AG09309 (cell line): ENCODE data around the gene P3H3.

Experiments
- DNase-seq: peaks from one replicate; pipeline ENCODE4 v3.0.0-alpha.2; 2010; ENCODE audit warnings: low read depth
- H3K4me3 ChIP-seq: 2 replicates; pipeline ENCODE4 v1.5.1; 2011; ENCODE audit warnings: mild to moderate bottlenecking, low read depth, low read length, moderate library complexity; ENCODE audit not compliant: control insufficient read depth
- CTCF ChIP-seq: IDR thresholded peaks from 2 replicates; pipeline ENCODE4 v1.5.1; 2011; ENCODE audit warnings: mild to moderate bottlenecking, low read depth, low read length, inconsistent platforms; ENCODE audit not compliant: insufficient read depth, control insufficient read depth; ENCODE audit errors: missing control alignments

P3H3 gene

GRCh38 chr12:6817662-6818157 is 10.5 kb upstream of the P3H3 start:
- TF ChIP-seq CTCF: no peak
- no peak for DNase-seq

DNA sequence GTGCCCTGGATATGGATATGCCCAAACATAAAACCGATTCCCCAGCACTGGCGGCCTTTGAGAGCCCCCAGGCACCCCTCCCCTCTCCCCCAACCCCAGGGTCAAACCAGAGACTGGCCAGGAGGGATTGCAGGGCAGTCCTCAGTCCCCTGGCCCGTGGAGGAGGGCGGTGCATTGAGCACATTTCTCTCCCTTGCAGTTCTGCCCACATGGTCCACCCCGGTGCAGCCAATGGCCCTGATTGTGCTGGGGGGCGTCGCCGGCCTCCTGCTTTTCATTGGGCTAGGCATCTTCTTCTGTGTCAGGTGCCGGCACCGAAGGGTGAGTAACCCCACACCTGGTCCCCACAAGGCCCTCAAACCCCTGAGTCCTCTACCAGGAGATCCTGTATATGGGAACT is 10.0 kb upstream of the P3H3 start:
- TF ChIP-seq CTCF: no peak
- no peak overlapping the region for H3K4me3 ChIP-seq
- DNase-seq: no peak

More at GRCh38 chr12:6817662-6818157, 10.5 kb upstream of the P3H3 start:
- no peak overlapping the region for H3K4me3 ChIP-seq

- no peak overlapping the region for H3K4me3 ChIP-seq
- no peak for DNase-seq
- TF ChIP-seq CTCF: no peak
These were observed 9.6 kb upstream of the P3H3 start for GRCh38 chr12:6818645-6819044.

- no peak overlapping the region for H3K4me3 ChIP-seq
- no peak for TF ChIP-seq CTCF
These were observed 8.8 kb upstream of the P3H3 start for GRCh38 chr12:6819106-6820030.

DNA sequence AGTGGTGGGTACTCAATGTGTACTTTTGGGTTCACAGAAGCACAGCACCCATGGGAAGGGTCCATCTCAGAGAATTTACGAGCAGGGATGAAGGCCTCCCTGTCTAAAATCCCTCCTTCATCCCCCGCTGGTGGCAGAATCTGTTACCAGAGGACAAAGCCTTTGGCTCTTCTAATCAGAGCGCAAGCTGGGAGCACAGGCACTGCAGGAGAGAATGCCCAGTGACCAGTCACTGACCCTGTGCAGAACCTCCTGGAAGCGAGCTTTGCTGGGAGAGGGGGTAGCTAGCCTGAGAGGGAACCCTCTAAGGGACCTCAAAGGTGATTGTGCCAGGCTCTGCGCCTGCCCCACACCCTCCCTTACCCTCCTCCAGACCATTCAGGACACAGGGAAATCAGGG is 8.0 kb upstream of the P3H3 start:
- no peak for DNase-seq
- H3K4me3 ChIP-seq: no peak overlapping the region
- TF ChIP-seq CTCF: no peak

More at GRCh38 chr12:6819106-6820030, 8.8 kb upstream of the P3H3 start:
- no peak for DNase-seq

- TF ChIP-seq CTCF: no peak
- no peak for DNase-seq
- peak within 1 kb of the TSS; percentile 62 for H3K4me3 ChIP-seq
These were observed 6.4 kb upstream of the P3H3 start, which contains the start of gene GPR162 for GRCh38 chr12:6821591-6822425. Gene GPR162, plus strand, starts transcription at chr12:6821821. Its CDS starts 2,078 bp downstream, at chr12:6823899.
